NCI-H2081 treated with DMSO at 0.1 percent for 48 hours (cell line): ENCODE results near the gene ZNF446.
"Not testable (repeated sequence)": the region's sequence is repeated elsewhere in the genome, so short reads cannot be mapped to it uniquely, and the experiment has no call there.

Experiments
- DNase-seq: peaks from one replicate; lab custom pipeline; 2025; lab: John Stamatoyannopoulos, UW

Gene ZNF446

DNA sequence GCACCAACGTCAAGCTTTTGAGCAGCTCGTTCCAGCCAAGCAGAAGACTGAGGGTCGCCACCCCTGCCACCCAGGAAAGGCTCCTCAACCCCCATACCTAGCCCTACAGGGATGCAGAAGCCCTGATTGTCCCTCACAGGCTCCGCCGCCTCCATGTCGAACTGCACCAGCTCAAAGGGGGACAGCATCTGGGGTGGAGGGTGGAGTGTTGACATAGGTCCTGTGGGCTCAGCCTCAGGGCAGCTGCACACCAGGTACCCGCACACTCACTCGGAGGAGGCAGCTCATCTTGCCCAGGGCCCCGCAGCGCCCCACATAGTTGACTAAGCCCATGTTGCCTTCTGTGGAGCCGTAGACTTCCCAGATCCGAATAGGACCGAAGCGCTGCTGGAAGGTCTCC is 24.1 kb downstream of the ZNF446 start:
- no peak for DNase-seq

DNA sequence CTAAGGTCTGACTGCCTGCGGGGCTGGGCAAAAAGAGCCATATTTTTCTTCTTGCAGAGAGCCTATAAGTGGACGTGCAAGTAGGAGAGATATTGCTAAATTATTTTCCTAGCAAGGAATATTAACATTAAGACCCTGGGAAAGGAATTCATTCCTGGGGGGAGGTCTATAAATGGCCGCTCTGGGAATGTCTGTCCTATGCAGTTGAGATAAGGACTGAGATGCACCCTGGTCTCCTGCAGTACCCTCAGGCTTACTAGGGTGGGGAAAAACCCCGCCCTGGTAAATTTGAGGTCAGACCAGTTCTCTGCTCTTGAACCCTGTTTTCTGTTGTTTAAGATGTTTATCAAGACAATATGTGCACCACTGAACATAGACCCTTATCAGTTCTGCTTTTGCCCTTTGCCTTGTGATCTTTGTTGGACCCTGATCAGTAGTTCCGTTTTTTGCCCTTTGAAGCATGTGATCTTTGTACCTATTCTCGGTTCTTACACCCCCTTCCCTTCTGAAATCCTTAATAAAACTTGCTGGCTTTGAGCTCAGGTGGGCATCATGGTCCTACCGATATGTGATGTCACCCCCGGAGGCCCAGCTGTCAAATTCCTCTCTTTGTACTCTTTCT is 31.6 kb downstream of the ZNF446 start:
- DNase-seq = not testable (repeated sequence)

DNA sequence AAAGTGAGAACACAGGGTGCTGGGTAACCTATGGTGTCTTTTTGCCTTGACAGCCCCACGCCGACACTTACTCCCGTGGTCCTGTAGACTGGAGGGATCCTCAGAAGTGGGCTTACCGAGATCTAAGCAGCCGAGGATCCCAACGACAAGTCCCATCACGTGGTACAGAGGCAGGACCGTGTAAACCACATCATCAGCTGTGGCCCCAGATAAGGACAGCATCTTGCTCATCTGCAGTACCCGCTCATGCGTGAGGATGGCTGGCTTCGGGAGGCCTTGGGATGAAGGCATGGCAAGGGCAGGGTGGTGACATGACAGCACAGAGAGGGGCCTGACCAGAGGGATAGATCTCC is 33.6 kb downstream of the ZNF446 start:
- DNase-seq = no peak

DNA sequence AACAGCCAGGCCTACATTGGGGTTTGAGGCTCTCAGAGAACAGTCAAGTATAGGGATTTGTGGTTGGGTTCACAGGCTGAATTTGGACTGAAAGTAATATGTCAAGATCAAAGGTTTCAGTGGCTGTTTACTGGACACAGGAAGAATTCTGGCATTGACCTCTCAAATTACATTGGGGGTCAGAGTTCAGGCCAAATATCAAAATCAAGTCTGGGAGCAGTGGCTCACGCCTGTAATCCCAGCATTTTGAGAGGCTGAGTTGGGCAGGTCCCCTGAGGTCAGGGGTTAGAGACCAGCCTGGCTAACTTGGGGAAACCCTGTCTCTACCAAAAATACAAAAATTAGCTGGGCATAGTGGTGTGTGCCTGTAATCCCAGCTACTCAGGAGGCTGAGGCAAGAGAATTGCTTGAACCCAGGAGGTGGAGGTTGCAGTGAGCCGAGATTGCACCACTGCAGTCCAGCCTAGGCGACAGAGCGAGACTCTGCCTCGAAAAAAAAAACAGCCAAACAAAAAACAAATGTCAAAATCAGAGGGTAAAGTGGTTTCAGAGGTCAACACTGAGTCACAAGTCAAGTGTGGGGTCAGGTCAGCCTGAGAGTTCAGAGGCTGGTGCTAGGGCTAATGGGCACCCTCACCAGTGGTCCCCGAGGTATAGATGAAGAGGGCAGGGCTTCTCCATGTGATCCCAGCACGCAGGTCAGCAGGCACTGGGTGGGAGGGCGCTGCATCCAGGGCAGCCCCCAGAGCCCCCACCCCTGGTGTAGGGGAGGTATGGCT is 34.1 kb downstream of the ZNF446 start:
- DNase-seq = no peak

DNA sequence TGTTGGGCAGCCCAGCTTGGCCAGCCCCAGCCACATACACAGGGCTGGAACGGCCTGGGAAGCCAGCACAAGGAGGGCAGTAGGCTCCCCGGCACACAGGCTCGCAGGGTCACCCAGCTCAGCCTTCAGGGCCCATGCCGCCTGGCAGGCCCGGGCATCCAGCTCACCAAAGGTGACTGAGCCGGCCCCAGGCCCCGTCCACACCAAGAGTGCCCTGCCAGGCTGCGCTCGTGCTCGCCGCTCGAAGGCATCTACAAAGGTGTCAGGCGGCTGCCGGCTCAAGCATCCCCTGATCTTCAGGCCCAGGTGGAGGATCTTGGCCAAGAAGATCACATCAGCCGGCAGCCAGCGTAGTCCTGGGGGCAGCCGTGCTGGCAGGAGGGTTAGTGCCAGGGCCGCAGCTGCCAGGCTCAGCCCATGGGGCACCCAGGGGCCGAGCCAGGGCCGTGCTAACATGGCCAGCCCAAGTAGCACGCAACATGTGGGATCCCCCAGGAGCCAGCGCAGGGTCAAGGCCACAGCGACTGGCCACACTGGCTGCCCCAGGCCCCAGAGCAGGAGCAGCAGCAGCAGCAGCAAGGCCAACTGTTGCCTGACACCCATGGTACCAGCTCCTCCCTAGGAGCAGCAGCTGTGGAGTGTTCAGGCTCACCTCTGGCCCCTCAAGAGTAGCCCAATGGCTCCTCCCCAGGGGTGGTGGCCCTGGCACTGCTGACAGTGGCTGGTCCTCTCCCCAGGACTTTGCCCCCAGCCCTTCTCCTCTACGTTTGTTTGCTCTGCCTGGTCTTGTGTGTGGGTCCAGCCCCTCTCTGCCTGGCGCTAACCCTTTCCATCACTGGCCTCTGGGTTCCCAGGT is 35.4 kb downstream of the ZNF446 start, which contains the start of gene SLC27A5:
Gene SLC27A5 (minus strand): TSS at position 640 of the 856 bp plus-strand sequence. CDS start 37 bp downstream, at position 603.
- DNase-seq = no peak

DNA sequence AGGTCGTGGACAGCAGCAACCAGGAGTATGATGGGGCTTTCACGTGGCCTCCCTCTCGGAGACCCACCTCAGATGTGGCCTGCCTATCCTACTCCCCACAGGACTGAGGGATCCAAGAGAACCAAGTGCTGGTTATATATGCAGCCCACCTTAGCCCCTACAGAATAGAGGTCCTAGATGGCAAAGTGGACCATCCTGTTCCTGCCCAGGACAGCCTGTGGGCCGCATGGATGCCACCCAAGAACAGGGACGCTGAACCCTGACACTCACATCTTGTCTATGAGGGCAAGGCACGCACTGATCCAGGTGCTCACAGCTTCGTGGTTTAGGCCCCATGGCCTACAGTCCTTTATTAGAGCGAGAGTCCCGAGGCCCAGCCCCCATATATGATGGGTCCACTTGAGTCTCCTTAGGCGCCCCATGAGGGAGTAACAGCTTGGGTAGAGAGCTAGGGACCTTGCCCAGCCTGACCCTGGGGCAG is 37.1 kb downstream of the ZNF446 start:
- no peak for DNase-seq

DNA sequence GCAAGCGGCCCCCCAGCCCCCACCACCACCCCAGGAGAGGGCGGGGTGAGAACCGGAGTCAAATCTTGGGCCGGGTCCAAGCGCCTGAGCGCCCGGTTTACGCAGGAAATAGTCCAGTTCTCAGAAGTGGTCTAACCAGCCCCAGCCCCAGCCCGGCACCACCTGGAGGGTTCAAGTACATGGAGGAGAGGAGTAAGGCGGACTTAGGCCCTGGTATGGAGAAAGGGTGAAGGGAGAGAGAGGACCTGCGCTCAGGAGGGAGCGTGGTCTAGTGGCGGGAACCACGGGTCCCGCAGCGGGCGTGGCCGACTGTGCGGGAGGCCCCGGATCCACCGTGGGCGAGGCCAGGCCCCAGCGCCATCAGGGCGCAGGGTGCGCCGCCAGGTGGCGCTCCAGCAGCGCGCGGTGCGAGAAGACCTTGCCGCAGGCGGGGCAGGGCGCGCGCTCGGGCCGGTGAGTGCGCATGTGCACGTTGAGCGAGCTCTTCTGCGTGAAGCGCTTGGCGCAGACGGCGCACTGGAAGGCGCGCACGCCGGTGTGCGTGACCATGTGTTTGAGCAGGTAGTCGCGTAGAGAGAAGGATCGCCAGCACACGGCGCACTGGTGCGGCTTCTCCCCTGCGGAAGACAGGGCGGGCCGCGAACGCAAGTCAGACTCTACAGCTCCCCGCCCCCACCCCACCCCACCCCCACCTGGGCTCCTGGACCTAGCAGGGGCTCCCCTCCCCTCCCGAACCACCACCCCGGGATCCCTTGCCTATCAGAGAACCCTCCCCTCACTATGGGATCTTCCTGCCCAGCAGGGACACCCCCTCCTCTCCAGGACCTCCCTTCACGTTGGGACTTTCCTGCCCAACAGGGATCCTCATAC is 37.8 kb downstream of the ZNF446 start:
- peak; percentile 63 for DNase-seq

DNA sequence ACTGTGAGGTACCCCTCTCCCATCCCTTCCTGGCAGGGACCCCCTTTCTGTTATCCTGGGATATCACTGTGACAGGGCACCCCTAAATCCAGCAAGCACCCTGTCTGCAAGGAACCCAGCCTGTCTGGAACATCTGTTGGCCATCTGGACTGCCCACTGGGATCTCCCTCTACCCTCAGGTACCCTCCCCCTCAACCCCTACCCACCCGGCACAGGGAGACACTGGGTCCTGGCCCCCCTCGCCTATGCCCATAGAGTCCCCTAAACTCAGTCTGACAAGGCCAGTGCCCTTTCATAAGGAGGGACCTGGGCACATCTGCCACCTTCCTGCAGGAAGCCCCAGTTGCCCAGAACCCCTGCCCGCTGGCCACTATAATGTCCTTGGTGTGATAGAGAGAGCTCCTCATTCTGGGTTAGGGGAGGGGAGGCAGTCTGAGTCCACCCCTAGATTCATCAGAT is 38.4 kb downstream of the ZNF446 start:
- DNase-seq = no peak

DNA sequence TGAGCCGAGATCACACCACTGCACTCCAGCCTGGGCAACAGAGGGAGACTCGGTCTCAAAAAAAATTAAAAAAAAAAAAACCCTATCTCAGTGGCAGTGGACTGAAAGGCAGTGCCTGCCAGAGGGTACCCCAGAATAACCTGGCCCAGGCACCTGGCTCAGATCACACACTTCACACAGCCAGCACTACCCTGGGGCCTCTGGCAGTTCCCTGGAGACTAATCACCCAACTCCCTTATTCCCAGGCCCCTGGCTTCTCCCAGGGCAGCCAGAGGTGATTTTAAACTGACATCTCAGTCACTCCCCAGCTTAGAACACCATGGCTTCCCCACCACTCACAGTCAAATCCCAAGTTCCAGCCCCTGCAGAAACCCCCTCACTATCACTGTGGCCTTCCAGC is 39.1 kb downstream of the ZNF446 start:
- no peak for DNase-seq

DNA sequence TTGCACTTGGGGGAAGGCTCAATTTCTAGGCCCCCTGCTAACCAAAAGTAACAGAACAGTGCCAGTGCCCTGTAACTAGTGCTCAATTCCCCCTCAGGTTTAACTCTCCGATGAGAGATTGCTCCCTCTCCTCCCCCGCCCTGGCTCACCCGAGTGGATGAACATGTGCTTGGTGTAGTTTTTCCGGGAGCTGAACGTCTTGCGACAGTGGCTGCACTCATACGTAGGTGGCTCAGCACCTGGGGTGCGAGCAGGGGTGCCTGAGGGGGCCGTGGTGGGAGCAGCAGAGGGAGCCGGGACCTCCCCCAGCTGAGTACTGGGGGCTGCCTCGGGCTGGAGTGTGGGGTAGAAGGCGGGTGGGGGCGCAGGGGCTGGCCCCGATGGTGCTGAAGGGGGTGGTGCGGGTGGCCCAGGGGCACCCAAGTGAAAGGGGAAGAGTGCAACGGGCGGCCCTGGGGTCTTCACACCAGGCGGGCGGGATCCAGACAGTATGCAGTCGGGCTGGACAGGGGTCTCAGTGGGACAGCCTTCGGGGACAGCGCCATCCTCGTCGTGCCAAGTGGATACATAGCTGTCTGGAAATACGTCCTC is 40.2 kb downstream of the ZNF446 start:
- no peak for DNase-seq

DNA sequence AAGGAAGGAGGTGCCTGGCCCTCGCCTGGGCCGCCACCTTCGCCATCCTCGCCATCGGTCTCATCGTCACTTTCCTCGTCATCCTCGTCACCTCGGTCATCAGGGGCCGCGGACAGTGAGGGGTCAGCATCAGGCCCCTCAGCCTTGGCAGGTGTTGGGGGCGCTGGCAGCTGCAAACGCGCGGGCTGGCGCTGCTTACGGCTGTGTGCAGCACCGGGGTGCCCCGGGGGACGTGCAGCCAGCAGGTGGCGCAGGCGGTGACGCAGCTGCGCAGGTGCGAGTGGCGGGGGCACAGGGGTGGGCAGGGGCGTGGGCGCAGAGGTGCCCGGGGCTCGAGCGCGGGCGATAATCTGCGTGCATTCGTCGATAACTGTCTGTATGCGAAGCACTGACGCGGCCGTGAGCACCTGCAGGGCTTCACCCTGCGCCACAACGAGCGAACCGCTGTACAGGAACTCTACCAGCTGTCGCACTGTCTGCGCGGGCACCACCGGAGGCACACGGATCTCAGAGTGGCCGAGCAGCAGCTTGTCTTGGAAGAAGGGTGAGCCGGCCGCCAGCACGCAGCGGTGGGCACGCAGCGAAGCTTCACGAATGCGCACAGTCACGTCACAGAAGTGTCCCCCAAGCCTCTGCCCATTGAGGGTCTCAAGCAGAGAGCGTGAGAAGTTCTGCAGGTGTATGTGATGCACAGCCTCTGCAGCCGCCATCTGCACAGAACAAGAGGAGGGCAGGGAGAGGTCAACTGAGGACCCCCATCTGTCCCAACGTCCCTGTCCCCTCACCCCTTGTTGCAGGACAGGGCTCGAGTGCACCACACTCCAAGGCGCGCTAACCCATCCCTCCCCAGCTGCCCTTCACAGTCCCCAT is 41.0 kb downstream of the ZNF446 start:
- DNase-seq = no peak

DNA sequence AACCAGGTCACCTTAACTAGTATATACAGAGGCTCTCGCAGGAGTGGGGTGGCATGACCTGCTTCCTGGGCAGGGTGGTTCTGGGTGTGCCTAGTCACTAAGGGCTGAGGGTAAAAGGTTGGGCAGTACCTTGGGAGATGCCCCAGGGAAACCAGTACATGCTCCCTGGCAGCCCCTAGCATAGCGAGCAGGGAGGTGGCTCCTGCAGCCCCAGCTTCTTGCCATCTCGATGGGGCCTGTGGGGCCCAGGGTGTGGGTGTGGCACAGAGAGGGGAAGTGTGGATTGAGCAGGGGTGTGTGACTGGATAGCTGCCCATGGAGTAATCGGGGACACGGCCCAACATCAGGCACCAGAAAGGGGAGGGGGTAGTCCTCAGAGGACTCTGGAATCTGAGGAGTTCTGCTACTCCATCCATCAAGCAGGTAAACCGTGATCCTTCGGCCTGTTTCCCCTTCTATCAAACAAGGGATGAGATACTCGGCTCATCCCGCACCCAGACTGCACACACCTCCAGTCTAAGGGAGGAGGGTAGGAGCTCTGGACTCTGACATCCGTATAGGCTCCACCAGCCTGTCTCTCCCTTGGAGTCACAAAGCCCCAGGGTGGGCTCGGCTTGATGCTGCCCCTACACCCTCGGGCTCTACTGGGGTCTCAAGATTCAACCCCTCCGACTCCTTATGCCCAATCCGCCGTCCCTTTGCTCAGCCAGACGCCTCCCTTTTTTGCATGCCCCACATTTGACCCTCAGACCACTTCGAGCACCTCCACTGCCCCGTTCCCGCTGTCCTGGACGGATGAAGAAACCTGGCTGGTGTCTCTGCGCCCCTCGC is 42.3 kb downstream of the ZNF446 start:
- no peak for DNase-seq

DNA sequence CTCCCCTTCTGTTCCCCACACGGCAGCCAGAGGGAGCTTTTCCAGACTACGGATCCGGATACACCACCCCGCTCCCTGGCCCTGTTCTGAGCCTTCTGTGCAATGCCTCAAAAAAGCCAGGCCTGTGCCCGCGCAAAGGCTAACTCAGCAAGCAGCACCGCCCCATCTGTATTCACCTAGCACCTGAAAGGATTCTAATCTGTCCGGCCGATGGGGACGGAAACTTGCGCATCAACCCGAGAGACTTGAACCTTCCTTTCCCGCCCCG is 42.9 kb downstream of the ZNF446 start:
- no peak for DNase-seq

DNA sequence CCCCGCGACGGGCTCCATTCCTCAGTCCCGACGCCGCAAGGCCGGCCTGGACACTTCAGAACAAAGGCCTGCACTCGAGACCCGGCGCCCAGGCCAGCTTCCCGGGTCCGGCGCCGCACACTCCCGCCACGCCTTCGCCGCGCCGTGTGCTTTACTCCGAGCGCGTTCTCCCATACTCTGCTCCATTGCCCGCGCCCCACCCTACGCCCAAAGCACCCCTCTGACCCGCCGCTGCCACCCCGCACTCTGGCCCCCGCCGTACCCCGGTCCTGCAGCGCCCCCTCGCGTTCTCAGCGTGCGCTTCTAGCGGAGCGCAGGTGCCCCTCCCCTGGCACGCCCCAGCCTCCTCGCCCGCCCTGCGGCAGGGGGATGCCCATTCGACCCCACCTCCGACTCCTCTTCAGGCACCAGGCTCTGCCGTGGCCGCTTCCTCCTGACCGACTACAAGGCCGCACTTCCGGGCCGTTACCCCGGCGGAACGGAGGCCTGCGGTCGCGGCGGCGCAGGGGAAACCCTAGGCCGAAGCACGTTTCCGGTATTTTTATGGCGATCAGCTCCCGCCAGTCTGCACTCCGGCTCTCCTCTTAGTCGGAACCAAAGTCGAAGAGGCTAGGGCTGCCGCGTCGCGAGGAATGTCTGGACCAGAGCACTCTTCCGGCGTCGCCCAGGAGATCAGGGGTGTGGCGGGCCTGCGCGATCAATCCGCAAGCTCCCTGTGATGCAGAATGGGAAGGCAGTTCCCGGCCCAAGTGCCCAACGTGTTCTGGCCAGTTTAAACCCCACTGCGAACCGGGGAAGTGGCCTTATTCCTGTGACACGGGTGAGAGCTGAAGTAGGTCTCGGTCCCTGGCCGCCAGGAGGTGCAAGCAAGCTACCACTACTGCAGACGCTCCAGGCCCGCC is 43.5 kb downstream of the ZNF446 start, which contains the start of gene ZBTB45:
Gene ZBTB45 (minus strand): TSS at position 456 of the 902 bp plus-strand sequence. CDS start 2,137 bp downstream, outside the sequence.
- DNase-seq = peak; percentile 85

DNA sequence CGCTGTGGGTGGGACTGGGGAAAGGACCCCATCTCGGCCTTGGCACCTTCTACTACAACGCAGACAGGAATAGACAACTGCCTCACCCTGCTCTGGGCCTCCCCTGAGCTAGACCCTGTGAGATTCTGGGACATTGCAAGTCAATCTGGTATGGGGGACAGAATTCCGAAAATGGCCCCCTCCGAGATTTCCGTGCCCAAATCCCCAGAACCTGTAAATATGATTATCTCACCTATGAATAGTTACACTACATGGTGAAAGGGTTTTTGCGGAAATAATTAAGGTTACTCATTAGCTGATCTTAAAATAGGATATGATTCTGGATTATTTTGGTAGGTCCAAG is 44.1 kb downstream of the ZNF446 start:
- DNase-seq = no peak

DNA sequence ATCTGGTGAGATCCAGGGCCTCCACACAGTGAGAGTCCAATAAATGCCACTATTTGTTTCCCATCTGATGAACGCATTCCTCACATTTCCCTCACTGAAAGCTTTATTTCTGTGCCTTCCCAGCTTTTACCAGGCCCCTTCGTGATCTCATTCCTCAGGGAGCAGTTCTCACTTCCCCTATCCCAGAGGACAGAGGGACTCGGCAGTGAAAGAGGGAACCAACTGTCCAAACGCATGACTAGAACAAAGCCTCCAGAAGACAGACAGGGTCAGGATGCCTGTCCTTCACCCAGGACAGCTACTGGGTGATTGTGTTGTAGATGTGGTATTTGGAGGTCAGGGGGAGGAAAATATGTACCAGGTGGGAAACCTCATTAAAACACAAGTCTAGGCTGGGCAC is 45.5 kb downstream of the ZNF446 start:
- no peak for DNase-seq

DNA sequence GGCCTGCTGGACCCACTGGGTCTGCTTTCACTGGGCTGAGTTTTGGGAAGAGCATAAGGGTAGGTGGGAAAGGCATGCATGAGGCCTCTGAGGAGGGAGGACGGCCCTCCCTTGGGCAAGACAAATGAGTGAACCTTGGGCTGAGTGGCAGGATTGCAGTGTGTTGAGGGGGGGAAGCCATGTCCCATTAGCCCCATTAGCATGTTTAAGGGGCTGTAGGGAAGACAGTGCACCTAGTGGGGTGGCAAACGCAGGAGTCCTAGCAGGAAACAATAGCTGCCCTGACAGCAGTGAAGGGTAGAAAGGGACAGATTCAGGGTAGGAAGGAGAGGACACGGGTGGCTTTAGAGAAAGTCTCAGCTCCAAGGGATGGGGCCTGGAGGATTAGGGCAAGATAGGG is 46.6 kb downstream of the ZNF446 start:
- no peak for DNase-seq

DNA sequence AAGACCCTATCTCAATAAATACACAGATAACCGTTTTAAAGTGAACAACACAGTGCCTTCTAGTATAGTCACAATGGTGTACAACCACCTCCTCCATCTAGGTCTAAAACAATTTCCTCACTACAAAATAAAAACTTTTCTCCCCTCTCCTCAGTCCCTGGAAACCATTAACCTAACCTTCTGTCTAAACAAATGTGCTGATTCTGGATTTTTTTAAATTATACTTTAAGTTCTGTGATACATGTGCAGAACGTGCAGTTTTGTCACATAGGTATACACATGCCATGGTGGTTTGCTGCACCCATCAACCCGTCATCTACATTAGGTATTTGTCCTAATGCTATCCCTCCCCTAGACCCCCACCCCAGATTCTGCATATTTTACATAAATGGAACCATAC is 53.3 kb downstream of the ZNF446 start:
- DNase-seq = no peak
